Neural progenitor cell (in vitro differentiated cells): ENCODE measurements around the gene GPNMB.

Experiments
- CTCF ChIP-seq: fragments of 200-600 bp; sonication (generic); IDR thresholded peaks from 2 replicates; pipeline ENCODE4 v1.5.1; 2017; ENCODE audit warnings: antibody characterized with exemption, mild to moderate bottlenecking
- EZH2 ChIP-seq: fragments of 200-600 bp; sonication (generic); IDR thresholded peaks from 2 replicates; pipeline ENCODE4 v1.6.1; 2017; ENCODE audit warnings: antibody characterized with exemption, mild to moderate bottlenecking, moderate library complexity

- no peak for TF ChIP-seq CTCF
- no peak for TF ChIP-seq EZH2
These were observed 9.6 kb upstream of the GPNMB start for GRCh38 chr7:23237000-23237399.
